ENCODE data around the gene ARHGAP10. TPM values are rescaled to one million over a fixed set of nuclear protein-coding genes. Genes with fewer than 3 reads are reported as not detected.

Gene ARHGAP10
- 35.6 and 41.0 TPM in 2 replicates for total RNA-seq

GRCh38 chr4:147731580-147732517, at the start of gene ARHGAP10:
Gene ARHGAP10 (plus strand): TSS chr4:147732088. CDS start chr4:147732302, 214 bp downstream.

GRCh38 chr4:147683717-147684700, 47.9 kb upstream of the ARHGAP10 start, which contains the start of gene PRMT9:
Gene PRMT9 (minus strand): TSS chr4:147684163. CDS start chr4:147683987, 176 bp downstream.

Other genes starting within 250 kb of the ARHGAP10 start
- 26.6 and 35.0 TPM in 2 replicates for gene TMEM184C, start 114.7 kb upstream of the ARHGAP10 start, total RNA-seq
- gene PRMT9, start 47.9 kb upstream of the ARHGAP10 start, total RNA-seq = 10.1 and 13.4 TPM in 2 replicates